Heart left ventricle (tissue), 16 donors: ENCODE data around the gene SMAD5. TPM values are rescaled to one million over a fixed set of nuclear protein-coding genes. Genes with fewer than 3 reads are reported as not detected.

ENCODE experiments used
- ATAC-seq, 4 donors: fragments of 200-7000 bp; cut with Tn5 transposase; one replicate each; pipeline ENCODE4 v1.9.1; 2020 to 2022; ENCODE audit warnings: moderate library complexity in 4 of 4, mild to moderate bottlenecking in 3 of 4, moderate number of reproducible peaks in 1 of 4
- DNase-seq, 5 donors: peaks; one replicate each; pipeline ENCODE4 v3.0.0-alpha.2; 2020
- H3K27ac ChIP-seq, 12 donors: fragments of 200-600 bp; sonication (generic) in 4 of 12; one replicate each; pipeline versions ENCODE4 v1.5.0 to v1.8.0; 2016 to 2022; ENCODE audit warnings: mild to moderate bottlenecking in 2 of 12
- H3K27me3 ChIP-seq, 9 donors: fragments of 200-600 bp; sonication (generic) in 2 of 9; one replicate each; pipeline versions ENCODE4 v1.5.1 to v1.8.0; 2016 to 2022; ENCODE audit warnings: mild to moderate bottlenecking in 3 of 9
- H3K36me3 ChIP-seq, 9 donors: fragments of 200-600 bp; sonication (generic) in 2 of 9; one replicate each; pipeline versions ENCODE4 v1.5.0 to v1.8.0; 2018 to 2022; ENCODE audit warnings: mild to moderate bottlenecking in 2 of 9
- H3K4me1 ChIP-seq, 12 donors: fragments of 200-600 bp; sonication (generic) in 4 of 12; one replicate each; pipeline versions ENCODE4 v1.5.0 to v1.8.0; 2016 to 2022; ENCODE audit warnings: mild to moderate bottlenecking in 3 of 12
- H3K4me3 ChIP-seq, 12 donors: fragments of 200-600 bp; sonication (generic) in 4 of 12; one replicate each; pipeline versions ENCODE4 v1.5.0 to v1.8.0; 2017 to 2022; ENCODE audit warnings: mild to moderate bottlenecking in 9 of 12, moderate library complexity in 4 of 12
- H3K9me3 ChIP-seq, 12 donors: fragments of 200-600 bp; sonication (generic) in 4 of 12; one replicate each; pipeline versions ENCODE4 v1.5.0 to v1.8.0; 2016 to 2022; ENCODE audit warnings: mild to moderate bottlenecking in 1 of 12
- POLR2A ChIP-seq, 2 donors: fragments of 450-650 bp; IDR thresholded peaks; one replicate each; pipeline ENCODE4 v1.6.1; 2017; ENCODE audit warnings: antibody characterized with exemption in 2 of 2, mild to moderate bottlenecking in 2 of 2, moderate library complexity in 2 of 2
- WGBS, 4 donors: extraction: QIAGEN DNeasy Blood & Tissue Kit in 2 of 4; methylation state at CpG; one replicate each; pipeline versions ENCODE4 v1.1.5 to v1.1.7; 2013 to 2018; 5-methylcytosine and 5-hydroxymethylcytosine counted together
- intact Hi-C, 10 donors: fragments of 100-400 bp; cut with DNase I; formaldehyde crosslinking; loops; one replicate each; pipeline versions ENCODE4 v1.11.1 to v1.14.2; 2022
- polyA plus RNA-seq, 2 donors: library from polyadenylated mRNA; stranded (reverse); fragments of 200-250 nt; gene quantifications; one replicate each; pipeline ENCODE4 v1.2.3, GENCODE V29; 2013
- total RNA-seq, 9 donors: library from RNA; depleted of rRNA in 2 of 9; stranded (reverse); fragments of >200 nt in 2 of 9; fragmentation: NEBNext Ultra II Directional in 3 of 9; extraction: Animal tissue kit (Norgen Biotek cat#: 25700) in 3 of 9; gene quantifications; one replicate each; pipeline versions ENCODE4 v1.1.0 to v1.2.4, GENCODE V29; 2016 to 2023
- TF ChIP-seq, protein P1 (sequence below), 12 donors: fragments of 200-600 bp; sonication (generic) in 4 of 12; IDR thresholded peaks; one replicate each; pipeline versions ENCODE4 v1.5.0 to v1.8.0; 2018 to 2022; ENCODE audit warnings: antibody characterized with exemption in 12 of 12, mild to moderate bottlenecking in 5 of 12
- donor health status: ischemic (EF 13 %, LVEDD 7.1; RV severe dilation, severe dysfunction).
- donor health status: healthy with polysubstance abuse.
- donor health status: DM: no; HTN: yes; CAD: no.
- donor health status: DM: no; HTN: no; CAD: no.
- donor health status: ischemic (EF 25% LVEDD 6.9; RV normal size, moderate dysfunction).
- donor health status: ischemic (EF 25% LVEDD 5.7; RV mildly dilated, moderate dysfunction).
- donor health status: healthy.
- donor health status: DM: yes; HTN: yes; CAD: no.
- donor health status: ischemic (EF 35%, LVEDD 5.7; RV mildly dilated, moderate dysfunction).
- donor health status: nonischemic (EF 11% LVEDD 7.7; RV severe dilation, severe dysfunction).
- donor health status: DM: yes; HTN: yes; CAD: no.
- donor health status: PGD.
- donor health status: ischemic (EF 29% LVEDD 5.4; RV normal size, mild dysfunction).
- donor health status: nonischemic (EF 23%, LVEDD 6.1; RV moderate dilation, normal function).

Gene SMAD5
- total and polyA plus RNA-seq, 11 donors = 6.9 to 53.3 (median 35.7) TPM

DNA sequence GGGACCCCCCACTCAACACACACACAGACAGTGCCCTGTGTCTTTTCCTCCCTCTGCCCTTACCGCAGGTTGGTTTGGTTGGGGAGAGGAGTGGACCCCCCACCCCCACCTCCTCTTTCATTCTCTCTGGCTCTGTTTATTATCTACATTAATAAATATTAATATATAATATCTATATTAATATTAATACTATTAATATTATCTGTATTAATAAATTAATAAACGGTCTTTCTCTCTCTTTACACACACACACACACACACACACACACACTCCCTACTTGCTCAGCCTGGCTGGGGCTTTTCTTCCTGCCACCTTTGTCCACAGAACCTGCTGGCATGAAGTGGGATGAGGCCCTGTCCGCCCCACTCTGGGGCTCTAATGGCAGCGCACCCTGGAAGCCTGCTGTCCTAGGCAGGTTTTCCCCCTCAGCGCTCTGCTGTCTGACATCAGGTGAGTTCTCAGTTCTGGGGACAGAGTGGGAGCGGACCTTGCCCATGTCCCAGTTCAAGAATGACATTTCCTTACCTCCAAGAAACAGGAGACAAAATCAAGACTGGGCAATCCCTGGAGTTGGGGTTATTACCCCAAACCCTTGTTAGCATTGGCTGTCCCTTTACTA is 70.8 kb downstream of the SMAD5 start:
- intact Hi-C loops = loop anchor here in 1 of 10 donors (10.0 kb wide), 1 partner anchor 259 kb away; no protein-coding TSS in a partner anchor
- H3K36me3 ChIP-seq = no peaks in the 10 kb centered on the region
- no peaks in the 10 kb centered on the region for H3K4me1 ChIP-seq
- H3K4me3 ChIP-seq = no peak overlapping the region
- ATAC-seq = no peak
- no peak overlapping the region for H3K27ac ChIP-seq
- H3K27me3 ChIP-seq = peaks cover 0 to 17% (median 0%) of the 10 kb centered on the region in 9 donors
- peaks cover 0 to 10% (median 0%) of the 10 kb centered on the region in 12 donors for H3K9me3 ChIP-seq
- DNase-seq = no peak
- TF ChIP-seq, protein P1, sequence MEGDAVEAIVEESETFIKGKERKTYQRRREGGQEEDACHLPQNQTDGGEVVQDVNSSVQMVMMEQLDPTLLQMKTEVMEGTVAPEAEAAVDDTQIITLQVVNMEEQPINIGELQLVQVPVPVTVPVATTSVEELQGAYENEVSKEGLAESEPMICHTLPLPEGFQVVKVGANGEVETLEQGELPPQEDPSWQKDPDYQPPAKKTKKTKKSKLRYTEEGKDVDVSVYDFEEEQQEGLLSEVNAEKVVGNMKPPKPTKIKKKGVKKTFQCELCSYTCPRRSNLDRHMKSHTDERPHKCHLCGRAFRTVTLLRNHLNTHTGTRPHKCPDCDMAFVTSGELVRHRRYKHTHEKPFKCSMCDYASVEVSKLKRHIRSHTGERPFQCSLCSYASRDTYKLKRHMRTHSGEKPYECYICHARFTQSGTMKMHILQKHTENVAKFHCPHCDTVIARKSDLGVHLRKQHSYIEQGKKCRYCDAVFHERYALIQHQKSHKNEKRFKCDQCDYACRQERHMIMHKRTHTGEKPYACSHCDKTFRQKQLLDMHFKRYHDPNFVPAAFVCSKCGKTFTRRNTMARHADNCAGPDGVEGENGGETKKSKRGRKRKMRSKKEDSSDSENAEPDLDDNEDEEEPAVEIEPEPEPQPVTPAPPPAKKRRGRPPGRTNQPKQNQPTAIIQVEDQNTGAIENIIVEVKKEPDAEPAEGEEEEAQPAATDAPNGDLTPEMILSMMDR (IDR thresholded peaks at IDR 0.05) = no peak
- TF ChIP-seq POLR2A (IDR thresholded peaks at IDR 0.05) = no peak
- WGBS, 4 donors = 87 to 92% (median 90%) methylated on average over 6 of the region's 6 CpGs

DNA sequence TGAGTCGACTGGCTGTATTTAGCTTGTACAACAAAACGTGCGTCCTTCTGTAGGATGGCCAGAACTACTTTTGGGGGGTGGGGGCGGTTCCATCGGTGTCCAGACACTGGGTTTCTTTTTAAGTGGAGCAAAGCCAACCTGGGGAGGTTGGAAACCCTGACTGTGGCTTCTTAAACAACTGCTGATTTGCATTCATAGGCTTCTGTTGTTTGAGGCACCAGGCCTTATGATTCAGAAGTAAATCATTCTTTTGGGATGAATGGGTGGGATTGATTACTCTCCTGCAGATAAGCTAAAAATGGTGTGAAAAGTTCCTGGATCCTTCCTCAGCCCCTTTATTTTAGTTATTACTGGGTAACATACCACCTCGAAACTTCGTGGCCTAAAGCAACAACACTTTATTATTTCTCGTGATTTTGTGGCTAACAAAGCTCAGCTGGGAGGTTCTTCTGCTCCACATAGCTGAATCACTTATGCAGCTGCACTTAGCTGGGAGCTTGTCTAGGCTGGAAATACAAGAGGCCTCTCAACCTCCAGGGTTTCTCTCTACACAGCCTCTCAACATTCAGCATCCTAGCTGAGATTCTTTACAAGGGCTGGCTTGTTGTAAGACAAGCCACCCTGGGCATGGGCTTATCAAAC is 72.5 kb downstream of the SMAD5 start:
- H3K4me3 ChIP-seq = no peak overlapping the region
- H3K36me3 ChIP-seq = no peaks in the 10 kb centered on the region
- H3K27ac ChIP-seq = no peak overlapping the region
- H3K27me3 ChIP-seq = peaks cover 0 to 17% (median 0%) of the 10 kb centered on the region in 9 donors
- DNase-seq (no peak), ATAC-seq (no peak)
- TF ChIP-seq, protein P1 (IDR thresholded peaks at IDR 0.05) = no peak
- WGBS, 4 donors = 93 to 96% (median 96%) methylated on average over 8 of the region's 8 CpGs
- intact Hi-C loops = loop anchor here in 1 of 10 donors (10.0 kb wide), 1 partner anchor 260 kb away; no protein-coding TSS in a partner anchor
- H3K9me3 ChIP-seq = peaks cover 0 to 10% (median 0%) of the 10 kb centered on the region in 12 donors
- H3K4me1 ChIP-seq = no peaks in the 10 kb centered on the region

DNA sequence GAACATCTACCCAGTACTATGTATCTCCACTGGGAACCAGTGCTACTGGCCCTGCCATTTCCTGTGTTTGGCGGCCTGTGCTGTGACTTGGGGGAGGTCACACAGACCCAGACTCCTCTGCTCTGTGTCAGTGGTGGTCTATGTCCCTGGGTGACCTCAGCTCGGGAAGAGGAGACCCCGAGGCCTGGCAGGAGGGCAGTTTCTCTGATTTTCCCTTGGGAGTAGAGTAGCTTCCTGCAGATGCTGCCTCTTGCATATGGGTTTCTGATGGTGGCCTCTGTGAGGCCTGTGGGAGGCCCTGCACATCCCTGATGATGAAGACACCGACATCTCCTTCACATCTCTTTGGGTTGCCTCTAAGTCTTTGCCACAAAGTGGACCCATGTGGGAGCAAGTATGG is 73.3 kb downstream of the SMAD5 start:
- H3K27ac ChIP-seq = no peak overlapping the region
- intact Hi-C loops = loop anchor here in 1 of 10 donors (10.0 kb wide), 1 partner anchor 261 kb away; no protein-coding TSS in a partner anchor
- WGBS, 4 donors = 65 to 86% (median 79%) methylated on average over 1 to 4 of the region's 4 CpGs
- DNase-seq (no peak), ATAC-seq (no peak)
- H3K9me3 ChIP-seq = peaks cover 0 to 10% (median 0%) of the 10 kb centered on the region in 12 donors
- no peak for TF ChIP-seq POLR2A (IDR thresholded peaks at IDR 0.05)
- TF ChIP-seq, protein P1 (IDR thresholded peaks at IDR 0.05) = no peak
- no peaks in the 10 kb centered on the region for H3K36me3 ChIP-seq
- H3K27me3 ChIP-seq = peaks cover 0 to 12% (median 0%) of the 10 kb centered on the region in 9 donors
- H3K4me3 ChIP-seq = no peak overlapping the region
- no peaks in the 10 kb centered on the region for H3K4me1 ChIP-seq

DNA sequence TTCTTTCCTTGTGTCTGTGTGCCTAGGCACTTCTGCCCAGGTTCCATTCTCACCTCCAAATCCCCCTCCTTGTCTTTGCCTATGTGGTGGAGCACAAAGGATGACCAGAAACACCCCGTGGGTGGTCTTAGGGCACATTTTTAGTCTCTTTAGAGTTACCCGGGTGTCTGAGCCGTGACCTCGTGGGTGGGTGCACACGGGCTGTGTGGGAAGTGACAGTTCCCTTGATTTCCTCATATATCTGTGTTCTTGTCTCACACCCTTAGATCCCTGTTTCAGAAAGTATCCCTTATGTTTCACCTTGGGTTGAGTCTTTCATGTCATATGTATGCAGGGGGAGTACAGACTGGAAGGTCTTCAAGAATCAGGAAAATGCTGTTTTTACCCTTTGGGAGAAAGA is 73.7 kb downstream of the SMAD5 start:
- Histone ChIP-seq H3K4me3 (no peak overlapping the region), H3K27ac (no peak overlapping the region), H3K9me3 (peaks cover 0 to 10% (median 0%) of the 10 kb centered on the region in 12 donors), H3K36me3 (no peaks in the 10 kb centered on the region), H3K4me1 (no peaks in the 10 kb centered on the region), H3K27me3 (peaks cover 0 to 12% (median 1%) of the 10 kb centered on the region in 9 donors)
- ATAC-seq (no peak), DNase-seq (no peak)
- intact Hi-C loops = loop anchor here in 1 of 10 donors (10.0 kb wide), 1 partner anchor 262 kb away; no protein-coding TSS in a partner anchor
- 71 to 89% (median 83%) methylated on average over 5 of the region's 5 CpGs for WGBS, 4 donors
- TF ChIP-seq, protein P1 (IDR thresholded peaks at IDR 0.05) = no peak
- TF ChIP-seq POLR2A (IDR thresholded peaks at IDR 0.05) = no peak
